GM18951 (cell line): ENCODE measurements around the gene CCDC158.
"Not testable (repeated sequence)": the region's sequence is repeated elsewhere in the genome, so short reads cannot be mapped to it uniquely, and the experiment has no call there.

Experiments used
- POLR2A ChIP-seq: IDR thresholded peaks from 4 replicates; pipeline ENCODE4 v1.6.1; 2011; ENCODE audit warnings: mild to moderate bottlenecking; ENCODE audit not compliant: insufficient read length, insufficient read depth; ENCODE audit errors: extremely low read depth
- in situ Hi-C: fragments of 300-500 bp; cut with MboI; formaldehyde crosslinking; loops from one replicate; pipeline ENCODE4 v1.12.0; 2022; ENCODE audit warnings: low sequenced_read_pairs, mixed read lengths, inconsistent platforms; ENCODE audit not compliant: unreplicated experiment

Gene CCDC158

GRCh38 chr4:76305033-76305687, 115.8 kb downstream of the CCDC158 start:
- no peak for TF ChIP-seq POLR2A
- in situ Hi-C loops: no loop called here

GRCh38 chr4:76302826-76303438, 118.0 kb downstream of the CCDC158 start:
- TF ChIP-seq POLR2A: no peak
- in situ Hi-C loops: no loop called here

DNA sequence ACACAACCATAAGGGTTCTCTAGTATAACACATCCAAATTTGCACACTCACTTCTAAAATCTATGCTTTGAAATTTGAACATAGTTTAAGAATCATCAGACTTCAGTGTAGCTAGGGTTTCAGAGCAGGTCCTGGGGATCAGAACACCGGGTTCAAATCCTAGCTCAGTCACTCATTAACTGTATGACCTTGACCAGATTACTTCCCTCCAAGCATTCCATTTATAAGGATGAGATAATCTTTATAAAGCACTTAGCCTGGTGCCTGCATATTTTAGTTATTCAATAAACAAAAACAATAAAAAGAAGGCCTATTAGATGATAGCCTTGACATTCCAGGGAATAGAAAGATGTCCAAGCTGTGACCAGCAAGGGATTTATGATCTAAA, 119.2 kb downstream of the CCDC158 start:
- TF ChIP-seq POLR2A: no peak
- in situ Hi-C loops: no loop called here

GRCh38 chr4:76301068-76301774, 119.7 kb downstream of the CCDC158 start:
- in situ Hi-C loops: no loop called here

DNA sequence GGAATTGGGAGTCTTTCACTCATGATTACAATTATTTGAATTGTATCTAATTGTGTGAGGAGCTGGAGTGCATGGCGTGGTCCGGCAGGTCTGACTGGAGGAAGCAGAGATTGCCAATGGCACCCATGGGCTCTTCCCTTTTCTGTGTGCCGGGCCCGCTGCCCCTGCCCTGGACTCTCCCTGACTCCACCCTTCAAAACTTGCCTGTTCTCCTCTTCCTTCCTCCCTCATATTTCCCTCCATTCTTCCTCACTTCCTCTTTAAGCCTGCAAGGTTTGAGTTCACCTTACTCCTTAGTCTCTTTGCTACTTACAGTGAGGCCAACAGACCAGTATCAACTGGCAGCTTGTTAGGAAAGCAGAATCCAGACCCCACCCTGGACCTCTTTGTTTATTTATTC, 120.9 kb downstream of the CCDC158 start:
- no peak for TF ChIP-seq POLR2A
- in situ Hi-C loops: no loop called here

More at GRCh38 chr4:76301068-76301774, 119.7 kb downstream of the CCDC158 start:
- no peak for TF ChIP-seq POLR2A

DNA sequence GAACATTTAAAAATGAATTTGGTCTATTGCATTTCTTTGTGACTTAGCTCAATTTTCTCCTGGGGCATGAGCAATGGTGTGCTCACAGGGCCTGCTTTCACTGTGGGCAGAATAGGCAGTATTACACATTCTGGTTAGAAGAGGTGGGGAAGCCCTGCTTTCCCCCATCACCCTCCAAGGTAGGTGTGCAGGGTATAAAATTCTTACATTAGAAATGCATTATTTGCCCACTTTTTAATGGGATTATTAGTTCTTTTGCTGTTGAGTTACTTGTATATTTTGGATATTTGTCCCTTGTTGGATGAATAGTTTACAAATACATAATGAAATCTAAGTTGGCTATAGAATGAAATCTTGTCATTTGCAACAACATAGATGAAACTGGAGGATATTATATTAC, 122.7 kb downstream of the CCDC158 start:
- no peak for TF ChIP-seq POLR2A
- in situ Hi-C loops: no loop called here

GRCh38 chr4:76296286-76296820, 124.6 kb downstream of the CCDC158 start:
- no peak for TF ChIP-seq POLR2A
- in situ Hi-C loops: no loop called here

DNA sequence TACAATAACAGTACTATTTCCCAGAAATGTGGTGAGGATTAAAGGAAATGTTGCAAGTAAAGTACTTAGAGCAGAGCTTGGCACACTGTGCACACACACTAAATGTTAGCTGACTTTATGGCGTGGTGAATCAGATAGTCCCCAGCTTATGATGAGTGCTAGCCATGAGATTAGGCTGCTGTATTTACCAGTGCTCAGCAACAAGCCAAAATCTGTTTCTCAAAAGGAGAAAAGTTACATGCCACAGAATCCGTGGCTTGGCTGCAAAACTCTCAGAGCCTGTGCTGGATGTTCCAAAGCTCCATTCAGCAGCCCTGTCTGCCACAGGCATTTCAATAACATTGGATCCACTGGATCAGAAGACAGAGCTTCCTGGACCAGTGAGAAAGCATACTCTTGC, 127.2 kb downstream of the CCDC158 start:
- no peak for TF ChIP-seq POLR2A
- in situ Hi-C loops: no loop called here

- in situ Hi-C loops: no loop called here
- no peak for TF ChIP-seq POLR2A
Observed at GRCh38 chr4:76292730-76293129, 128.2 kb downstream of the CCDC158 start.

DNA sequence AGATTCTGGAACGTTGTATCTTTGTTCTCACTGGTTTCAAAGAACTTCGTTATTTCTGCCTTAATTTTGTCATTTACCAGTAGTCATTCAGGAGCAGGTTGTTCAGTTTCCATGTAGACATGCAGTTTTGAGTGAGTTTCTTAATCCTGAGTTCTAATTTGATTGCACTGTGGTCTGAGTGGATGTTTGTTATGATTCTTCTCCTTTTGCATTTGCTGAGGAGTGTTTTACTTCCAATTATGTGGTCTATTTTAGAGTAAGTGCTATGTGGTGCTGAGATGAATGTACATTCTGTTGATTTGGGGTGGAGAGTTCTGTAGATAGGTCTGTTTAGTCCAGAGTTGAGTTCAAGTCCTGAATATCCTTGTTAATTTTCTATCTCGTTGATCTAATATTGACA, 133.1 kb downstream of the CCDC158 start:
- in situ Hi-C loops: not testable (repeated sequence)

DNA sequence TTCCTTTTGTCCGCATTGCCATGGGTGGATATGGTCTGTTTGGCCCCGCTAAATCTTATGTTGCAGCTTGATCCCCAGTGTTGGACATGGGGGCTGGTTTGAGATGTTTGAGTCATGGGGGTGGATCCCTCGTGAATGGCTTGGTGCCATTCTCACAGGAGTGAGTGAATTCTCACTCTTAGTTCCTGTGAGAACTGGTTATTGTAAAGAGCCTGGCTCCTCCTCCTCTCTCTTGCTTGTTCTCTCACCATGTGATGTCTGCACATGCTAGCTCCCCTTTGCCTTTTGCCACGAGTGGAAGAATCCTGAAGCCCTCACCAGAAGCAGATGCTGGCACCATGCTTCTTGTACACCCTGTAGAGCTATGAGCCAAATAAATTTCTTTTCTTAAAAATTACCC, 137.0 kb downstream of the CCDC158 start:
- no peak for TF ChIP-seq POLR2A
- in situ Hi-C loops: no loop called here

DNA sequence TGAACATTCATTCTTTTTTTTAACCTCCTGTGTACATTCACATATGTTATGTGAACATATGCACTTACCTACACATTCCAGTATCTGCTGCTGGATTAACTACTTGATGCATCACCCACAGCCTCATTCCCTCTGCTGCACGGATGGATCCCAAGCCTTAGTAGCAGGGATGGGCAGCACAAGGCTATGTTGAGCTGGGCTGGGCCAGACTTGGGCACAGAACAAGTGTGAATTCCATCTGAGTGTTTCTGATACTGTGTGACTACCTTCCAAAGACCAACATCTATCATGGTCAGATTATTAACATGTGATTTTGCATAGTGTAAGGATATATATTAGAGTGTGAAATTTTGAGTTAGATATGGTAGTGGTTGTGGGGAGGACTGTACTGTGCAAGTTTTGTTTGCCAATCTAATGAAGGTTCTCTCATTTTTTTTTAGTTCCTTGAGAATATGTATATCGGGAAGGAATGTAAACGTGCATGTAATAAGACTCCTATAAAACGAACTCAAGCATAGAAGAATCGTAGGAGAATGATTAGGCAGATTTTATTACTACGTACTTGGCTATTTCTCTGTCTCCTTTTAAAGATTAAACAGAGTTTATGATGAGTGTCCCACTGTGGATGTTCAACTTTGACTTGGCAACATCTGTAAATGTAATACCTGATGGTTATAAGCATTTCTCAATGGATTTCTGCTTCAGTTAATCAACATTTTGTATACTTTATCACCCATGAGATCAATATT, 137.8 kb downstream of the CCDC158 start:
- in situ Hi-C loops: no loop called here
- no peak for TF ChIP-seq POLR2A

DNA sequence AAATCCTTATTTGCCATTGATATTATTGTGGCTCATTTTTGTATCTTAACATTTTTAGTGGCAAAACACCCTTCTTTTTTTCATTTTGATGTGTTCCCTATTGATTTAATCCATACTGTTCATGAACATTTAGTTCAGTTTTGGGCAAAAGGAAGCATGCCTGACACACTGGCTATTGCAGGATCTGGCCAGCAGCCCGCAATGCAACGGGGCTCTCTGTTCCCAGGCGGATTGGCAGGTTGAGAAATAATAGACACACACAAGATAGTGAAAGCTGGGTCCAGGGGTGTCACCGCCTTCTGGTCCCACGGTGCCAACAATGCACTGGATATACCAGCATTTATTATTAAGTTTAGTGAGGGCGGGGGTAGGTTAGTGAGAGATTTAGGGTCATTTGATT, 139.3 kb downstream of the CCDC158 start:
- in situ Hi-C loops: not testable (repeated sequence)
